ENCODE results near the gene HTR2A.

HTR2A gene

GRCh38 chr13:46909042-46909441 is 12.2 kb upstream of the HTR2A start:
- TF ChIP-seq ZFX (IDR thresholded peaks at IDR 0.05) (no peak), CTCF (conservative IDR thresholded peaks at IDR 0.05) (no peak)
- H3K27ac ChIP-seq, result no peak overlapping the region

GRCh38 chr13:46908501-46908900 is 11.6 kb upstream of the HTR2A start:
- TF ChIP-seq CTCF (conservative IDR thresholded peaks at IDR 0.05), result no peak
- TF ChIP-seq ZFX (IDR thresholded peaks at IDR 0.05), result no peak
- H3K27ac ChIP-seq, result no peak overlapping the region

GRCh38 chr13:46906405-46906804 is 9.6 kb upstream of the HTR2A start:
- H3K27ac ChIP-seq, result no peak overlapping the region
- TF ChIP-seq CTCF (conservative IDR thresholded peaks at IDR 0.05), result no peak
- TF ChIP-seq ZFX (IDR thresholded peaks at IDR 0.05), result no peak

GRCh38 chr13:46905249-46905648 is 8.4 kb upstream of the HTR2A start:
- H3K27ac ChIP-seq, result no peak overlapping the region
- TF ChIP-seq CTCF (conservative IDR thresholded peaks at IDR 0.05) (no peak), ZFX (IDR thresholded peaks at IDR 0.05) (no peak)

GRCh38 chr13:46903748-46904147 is 6.9 kb upstream of the HTR2A start:
- no peak for TF ChIP-seq ZFX (IDR thresholded peaks at IDR 0.05)
- TF ChIP-seq CTCF (conservative IDR thresholded peaks at IDR 0.05), result no peak
- H3K27ac ChIP-seq, result no peak overlapping the region

GRCh38 chr13:46901721-46902120 is 4.9 kb upstream of the HTR2A start:
- no peak for TF ChIP-seq CTCF (conservative IDR thresholded peaks at IDR 0.05)
- TF ChIP-seq ZFX (IDR thresholded peaks at IDR 0.05), result no peak
- H3K27ac ChIP-seq, result no peak overlapping the region

GRCh38 chr13:46899801-46900200 is 2.9 kb upstream of the HTR2A start:
- no peak overlapping the region for H3K27ac ChIP-seq
- TF ChIP-seq ZFX (IDR thresholded peaks at IDR 0.05), result no peak
- TF ChIP-seq CTCF (conservative IDR thresholded peaks at IDR 0.05), result no peak
